ENCODE data around the gene STRADA.
"Not testable (repeated sequence)": the region's sequence is repeated elsewhere in the genome, so short reads cannot be mapped to it uniquely, and the experiment has no call there.

The STRADA gene

GRCh38 chr17:63766754-63767153, 25.2 kb upstream of the STRADA start:
- no peak for DNase-seq
- H3K9me3 Mint-ChIP-seq = no peaks in the 10 kb centered on the region
- H3K27ac Mint-ChIP-seq = no peak overlapping the region
- H3K27me3 Mint-ChIP-seq = no peaks in the 10 kb centered on the region
- H3K4me3 Mint-ChIP-seq = no peak overlapping the region
- no peak for ATAC-seq
- H3K4me1 Mint-ChIP-seq = peaks cover 43% of the 10 kb centered on the region

- Mint-ChIP-seq H3K27ac (no peak overlapping the region), H3K4me1 (peaks cover 38% of the 10 kb centered on the region), H3K4me3 (no peak overlapping the region), H3K9me3 (no peaks in the 10 kb centered on the region), H3K27me3 (no peaks in the 10 kb centered on the region)
- DNase-seq (no peak), ATAC-seq (no peak)
These were observed 23.1 kb upstream of the STRADA start for GRCh38 chr17:63764716-63765115.

DNA sequence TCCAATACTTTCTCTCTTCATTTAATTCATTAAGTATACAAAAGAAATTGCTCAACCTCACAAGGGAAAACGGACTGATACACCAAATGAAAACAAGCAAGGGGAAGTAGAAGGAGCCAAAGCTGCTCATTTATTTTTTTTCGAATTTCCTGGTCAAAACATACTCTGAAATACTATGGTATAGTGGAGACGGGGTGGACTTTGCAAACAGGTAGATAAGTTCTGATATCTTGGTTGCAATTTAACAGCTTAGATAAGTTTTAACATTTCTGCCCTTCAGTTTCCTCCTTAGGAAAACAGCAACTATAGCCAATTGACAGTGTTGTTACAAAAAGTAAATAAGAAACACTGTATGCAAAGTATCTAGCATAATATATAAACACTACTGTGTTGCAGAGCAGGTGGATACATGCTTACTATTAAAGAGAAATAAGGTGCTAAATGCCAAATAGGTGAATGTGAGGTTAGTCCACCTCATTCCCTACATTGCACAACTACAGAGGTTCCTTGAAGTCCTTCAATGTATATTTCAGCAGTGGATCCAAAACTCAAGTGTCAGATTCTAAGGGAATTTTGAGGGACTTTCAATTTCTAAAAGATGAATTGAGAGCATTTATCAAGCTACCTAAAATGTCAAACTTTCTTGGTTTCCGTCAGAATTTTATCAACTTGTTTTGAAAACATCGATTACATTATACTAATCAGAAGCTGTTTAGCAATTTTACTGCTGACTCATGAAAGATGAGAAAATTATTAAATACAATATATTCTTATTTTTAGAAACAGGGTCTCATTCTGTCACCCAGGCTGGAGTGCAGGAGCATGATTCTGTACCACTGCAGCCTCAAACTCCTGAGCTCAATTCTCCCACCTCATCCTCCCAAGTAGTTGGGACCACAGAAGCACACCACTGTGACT, 20.8 kb upstream of the STRADA start:
- no peaks in the 10 kb centered on the region for H3K27me3 Mint-ChIP-seq
- no peaks in the 10 kb centered on the region for H3K9me3 Mint-ChIP-seq
- H3K4me3 Mint-ChIP-seq = no peak overlapping the region
- peaks cover 25% of the 10 kb centered on the region for H3K4me1 Mint-ChIP-seq
- ATAC-seq (no peak), DNase-seq (no peak)
- H3K27ac Mint-ChIP-seq = no peak overlapping the region

GRCh38 chr17:63760771-63761539, 19.4 kb upstream of the STRADA start:
- Mint-ChIP-seq H3K9me3 (no peaks in the 10 kb centered on the region), H3K27ac (no peak overlapping the region), H3K4me1 (peaks cover 17% of the 10 kb centered on the region), H3K27me3 (no peaks in the 10 kb centered on the region), H3K4me3 (no peak overlapping the region)
- DNase-seq = no peak
- peak; percentile 33 for ATAC-seq

GRCh38 chr17:63758428-63758827, 16.8 kb upstream of the STRADA start:
- DNase-seq = no peak
- ATAC-seq = no peak
- peaks cover 13% of the 10 kb centered on the region for H3K4me1 Mint-ChIP-seq
- H3K4me3 Mint-ChIP-seq = no peak overlapping the region
- H3K27me3 Mint-ChIP-seq = no peaks in the 10 kb centered on the region
- no peaks in the 10 kb centered on the region for H3K9me3 Mint-ChIP-seq
- H3K27ac Mint-ChIP-seq = peak overlapping the region in 1 of 2 donors; percentile 77

DNA sequence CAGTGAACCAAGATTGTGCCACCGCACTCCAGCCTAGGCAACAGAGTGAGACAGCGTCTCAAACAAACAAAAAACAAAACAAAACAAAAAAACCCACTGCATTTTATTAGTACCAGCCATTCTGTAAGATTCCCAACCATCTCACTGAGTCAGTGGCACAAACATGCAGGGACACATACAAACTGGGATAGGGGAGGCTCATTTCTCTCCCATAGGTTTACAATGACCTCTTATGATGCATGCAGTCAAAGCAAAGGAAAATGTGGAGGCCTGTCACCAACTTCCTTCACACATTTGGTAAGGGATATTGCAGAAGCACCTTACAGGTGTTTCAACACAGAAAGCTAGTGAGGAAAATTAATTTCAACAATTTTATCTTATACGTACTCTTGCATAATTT, 12.4 kb upstream of the STRADA start:
- no peaks in the 10 kb centered on the region for H3K27me3 Mint-ChIP-seq
- peaks cover 23% of the 10 kb centered on the region for H3K4me1 Mint-ChIP-seq
- ATAC-seq (no peak), DNase-seq (no peak)
- H3K9me3 Mint-ChIP-seq = no peaks in the 10 kb centered on the region
- H3K4me3 Mint-ChIP-seq = no peak overlapping the region
- no peak overlapping the region for H3K27ac Mint-ChIP-seq

GRCh38 chr17:63753215-63753614, 11.6 kb upstream of the STRADA start:
- Mint-ChIP-seq H3K27ac (peak overlapping the region; percentile 41 to 42), H3K27me3 (no peaks in the 10 kb centered on the region), H3K4me3 (no peak overlapping the region), H3K4me1 (peaks cover 23% of the 10 kb centered on the region), H3K9me3 (no peaks in the 10 kb centered on the region)
- no peak for DNase-seq
- no peak for ATAC-seq

DNA sequence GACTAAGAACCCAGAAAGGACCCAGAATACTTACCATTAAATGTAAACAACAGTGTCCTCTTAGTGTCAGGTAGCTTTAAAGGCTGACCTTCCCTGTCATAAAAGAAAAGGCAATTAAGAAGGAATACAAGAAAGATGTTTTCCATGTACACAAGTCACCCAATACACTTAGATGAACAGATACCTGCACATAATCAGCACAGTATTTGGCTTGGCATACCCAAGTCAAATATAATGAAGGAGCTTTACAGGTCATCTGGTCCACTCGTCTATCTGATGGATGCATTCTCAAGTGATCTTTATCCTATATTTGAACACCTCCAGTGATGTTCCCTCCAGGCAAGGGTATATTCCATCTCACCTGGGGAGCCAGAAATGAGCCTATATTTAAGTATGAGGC, 11.1 kb upstream of the STRADA start:
- no peaks in the 10 kb centered on the region for H3K9me3 Mint-ChIP-seq
- H3K27ac Mint-ChIP-seq = no peak overlapping the region
- no peak for ATAC-seq

GRCh38 chr17:63751806-63752205, 10.2 kb upstream of the STRADA start:
- H3K9me3 Mint-ChIP-seq = no peaks in the 10 kb centered on the region
- H3K4me1 Mint-ChIP-seq = peaks cover 23% of the 10 kb centered on the region
- ATAC-seq = peak; percentile 65
- no peaks in the 10 kb centered on the region for H3K27me3 Mint-ChIP-seq
- peak overlapping the region; percentile 77 to 87 for H3K27ac Mint-ChIP-seq
- DNase-seq = no peak
- H3K4me3 Mint-ChIP-seq = peak overlapping the region; percentile 67 to 76

More for the DNA sequence above, 11.1 kb upstream of the STRADA start:
- peaks cover 23% of the 10 kb centered on the region for H3K4me1 Mint-ChIP-seq
- no peak for DNase-seq
- H3K27me3 Mint-ChIP-seq = no peaks in the 10 kb centered on the region
- no peak overlapping the region for H3K4me3 Mint-ChIP-seq

- ATAC-seq = peak; percentile 41
- no peak for DNase-seq
- peaks cover 24% of the 10 kb centered on the region for H3K4me1 Mint-ChIP-seq
- H3K27ac Mint-ChIP-seq = peak overlapping the region; percentile 92 to 98
- H3K27me3 Mint-ChIP-seq = no peaks in the 10 kb centered on the region
- H3K4me3 Mint-ChIP-seq = peak overlapping the region; percentile 91 to 100
- no peaks in the 10 kb centered on the region for H3K9me3 Mint-ChIP-seq
These were observed 524 bp downstream of the STRADA start for GRCh38 chr17:63741143-63741407.

DNA sequence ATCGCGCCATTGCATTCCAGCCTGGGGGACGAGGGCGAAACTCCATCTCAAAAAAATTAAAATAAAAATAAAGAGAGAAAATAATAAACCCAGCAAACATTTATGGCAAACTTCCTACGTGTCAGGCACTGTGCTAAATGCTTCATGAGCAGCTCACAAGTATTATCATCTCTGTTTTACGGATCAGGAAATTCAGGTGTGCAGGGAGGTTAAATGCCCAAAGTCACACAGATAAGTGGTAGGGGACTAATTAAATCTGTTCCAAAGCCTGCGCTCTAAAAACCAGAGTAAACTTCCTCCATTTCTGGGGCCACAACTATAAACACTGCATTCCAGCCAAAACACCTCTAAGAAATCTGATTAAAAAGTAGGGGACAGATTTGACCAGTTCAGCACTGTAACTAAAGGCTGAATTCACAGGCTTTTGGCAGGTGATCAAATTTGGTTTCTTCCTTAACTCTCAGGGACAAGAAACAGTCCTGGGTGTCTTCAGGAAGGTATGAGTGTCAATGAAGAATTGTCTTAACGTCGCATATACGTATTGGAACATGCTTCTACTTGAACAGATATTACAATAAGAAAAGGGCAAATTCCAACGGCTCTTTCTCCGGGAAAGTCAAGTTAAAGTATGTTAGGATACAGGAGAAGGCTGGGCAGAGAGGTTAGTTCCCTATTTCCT, 996 bp downstream of the STRADA start:
- Mint-ChIP-seq H3K4me1 (peaks cover 24% of the 10 kb centered on the region), H3K27ac (peak overlapping the region; percentile 92 to 98), H3K27me3 (no peaks in the 10 kb centered on the region), H3K9me3 (no peaks in the 10 kb centered on the region), H3K4me3 (peak overlapping the region; percentile 91 to 100)
- ATAC-seq (no peak), DNase-seq (no peak)

DNA sequence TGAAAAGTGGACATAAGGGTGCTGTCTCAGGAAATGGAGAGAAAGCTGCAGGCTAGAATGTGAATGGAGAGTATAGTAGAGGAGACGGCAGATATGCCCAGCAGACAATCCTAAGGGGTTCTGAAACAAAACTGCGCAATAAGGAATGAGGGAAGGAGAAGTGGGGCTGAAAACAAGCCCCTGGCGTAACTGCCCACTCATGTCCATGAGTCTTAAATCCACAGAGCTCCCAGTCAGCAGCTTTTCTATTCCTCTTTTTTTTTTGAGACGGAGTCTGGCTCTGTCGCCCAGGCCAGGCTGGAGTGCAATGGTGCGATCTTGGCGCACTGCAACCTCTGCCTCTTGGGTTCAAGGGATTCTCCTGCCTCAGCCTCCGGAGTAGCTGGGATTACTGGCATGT, 5.9 kb downstream of the STRADA start:
- DNase-seq = no peak
- Mint-ChIP-seq H3K27ac (no peak overlapping the region), H3K27me3 (no peaks in the 10 kb centered on the region), H3K4me1 (peaks cover 18% of the 10 kb centered on the region), H3K9me3 (no peaks in the 10 kb centered on the region), H3K4me3 (no peak overlapping the region)
- ATAC-seq = no peak

GRCh38 chr17:63722403-63722802, 19.2 kb downstream of the STRADA start:
- H3K9me3 Mint-ChIP-seq = no peaks in the 10 kb centered on the region
- H3K4me3 Mint-ChIP-seq = no peak overlapping the region
- H3K27ac Mint-ChIP-seq = no peak overlapping the region
- no peaks in the 10 kb centered on the region for H3K27me3 Mint-ChIP-seq
- DNase-seq = no peak
- no peaks in the 10 kb centered on the region for H3K4me1 Mint-ChIP-seq
- no peak for ATAC-seq

GRCh38 chr17:63720194-63720593, 21.4 kb downstream of the STRADA start:
- not testable (repeated sequence) for H3K27ac Mint-ChIP-seq, H3K27me3 Mint-ChIP-seq, ATAC-seq, H3K4me3 Mint-ChIP-seq, DNase-seq, H3K9me3 Mint-ChIP-seq, H3K4me1 Mint-ChIP-seq

DNA sequence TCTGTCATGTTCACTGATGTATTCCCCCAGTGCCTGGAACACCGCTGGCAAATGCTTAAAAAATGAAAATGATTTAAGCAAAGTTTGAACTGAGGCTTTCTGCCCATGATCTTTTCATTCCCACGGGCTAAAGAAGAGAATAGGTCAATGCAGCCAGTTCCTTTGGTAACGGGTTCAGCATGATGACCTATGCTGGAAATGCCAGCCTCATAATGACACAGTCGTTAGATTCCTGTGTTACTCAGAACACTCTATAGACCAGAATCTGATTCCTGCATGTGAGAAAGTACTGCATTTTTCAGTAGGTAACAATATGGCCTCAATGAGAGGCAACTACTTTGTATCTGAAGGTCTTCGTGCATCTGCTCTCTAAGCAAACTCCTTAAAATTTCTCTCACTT, 22.6 kb downstream of the STRADA start:
- ATAC-seq (no peak), DNase-seq (no peak)
- Mint-ChIP-seq H3K27me3 (no peaks in the 10 kb centered on the region), H3K4me3 (no peak overlapping the region), H3K9me3 (no peaks in the 10 kb centered on the region), H3K27ac (no peak overlapping the region), H3K4me1 (no peaks in the 10 kb centered on the region)

DNA sequence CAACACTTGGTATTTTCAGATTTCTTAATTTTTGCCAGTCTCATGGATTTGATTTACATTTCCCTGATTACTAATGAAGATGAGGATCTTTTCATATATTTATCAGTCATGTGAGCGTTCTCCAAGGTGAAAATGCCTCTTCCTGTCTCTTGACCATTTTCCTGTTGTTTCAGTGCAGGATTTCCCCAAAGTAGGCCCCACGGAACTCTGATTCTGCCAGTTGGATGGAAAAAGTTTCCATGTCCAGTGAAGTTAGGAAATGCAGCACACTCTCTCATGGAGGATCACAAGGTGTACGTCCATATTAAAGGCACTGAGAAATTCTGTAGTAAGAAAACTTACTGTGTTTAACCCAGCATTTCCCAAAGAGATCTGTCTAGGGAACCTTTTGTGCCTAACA, 25.2 kb downstream of the STRADA start:
- ATAC-seq = no peak
- Mint-ChIP-seq H3K27me3 (no peaks in the 10 kb centered on the region), H3K4me3 (no peak overlapping the region), H3K9me3 (no peaks in the 10 kb centered on the region), H3K27ac (no peak overlapping the region), H3K4me1 (no peaks in the 10 kb centered on the region)
- no peak for DNase-seq
